MM.1S (cell line): Measurements from ENCODE around the gene ALDOB.

Experiments
- DNase-seq: peaks from one replicate; pipeline ENCODE4 v3.0.0-alpha.2; 2015
- H2AFZ ChIP-seq: fragments of 300-600 bp; sonication (generic); 2 replicates; pipeline ENCODE4 v1.6.0; 2016; ENCODE audit warnings: antibody characterized with exemption, low read length
- H3F3A ChIP-seq: fragments of 300-600 bp; sonication (generic); 2 replicates; pipeline ENCODE4 v1.6.1; 2016; ENCODE audit warnings: mild to moderate bottlenecking, antibody characterized with exemption, low read length, moderate library complexity, mixed read lengths; ENCODE audit not compliant: insufficient read depth
- H3K27ac ChIP-seq: fragments of 300-600 bp; sonication (generic); 2 replicates; pipeline ENCODE4 v1.5.1; 2016; ENCODE audit warnings: mild to moderate bottlenecking, low read length
- H3K27me3 ChIP-seq: fragments of 300-600 bp; sonication (generic); replicated peaks from 2 replicates; pipeline ENCODE4 v1.6.0; 2016; ENCODE audit warnings: low read length; ENCODE audit not compliant: insufficient read depth
- H3K36me3 ChIP-seq: fragments of 300-600 bp; sonication (generic); replicated peaks from 2 replicates; pipeline ENCODE4 v1.6.1; 2016; ENCODE audit warnings: mild to moderate bottlenecking, low read length, mixed read lengths; ENCODE audit not compliant: insufficient read depth
- H3K4me1 ChIP-seq: fragments of 300-600 bp; sonication (generic); 2 replicates; pipeline ENCODE4 v1.6.1; 2016; ENCODE audit warnings: low read length, mixed read lengths
- H3K4me2 ChIP-seq: fragments of 300-600 bp; sonication (generic); 2 replicates; pipeline ENCODE4 v1.6.0; 2016; ENCODE audit warnings: low read depth, low read length
- H3K4me3 ChIP-seq: fragments of 300-600 bp; sonication (generic); 2 replicates; pipeline ENCODE4 v1.5.1; 2016; ENCODE audit warnings: low read length, mixed read lengths
- H3K79me2 ChIP-seq: fragments of 300-600 bp; sonication (generic); 2 replicates; pipeline ENCODE4 v1.6.1; 2016; ENCODE audit warnings: mixed run types, low read length, mixed read lengths
- H3K9ac ChIP-seq: fragments of 300-600 bp; sonication (generic); 2 replicates; pipeline ENCODE4 v1.6.1; 2016; ENCODE audit warnings: low read length, mixed read lengths
- H3K9me2 ChIP-seq: fragments of 300-600 bp; sonication (generic); replicated peaks from 2 replicates; pipeline ENCODE4 v1.6.1; 2016; ENCODE audit warnings: mild to moderate bottlenecking, low read length, mixed read lengths; ENCODE audit not compliant: insufficient read depth
- H3K9me3 ChIP-seq: fragments of 300-600 bp; sonication (generic); replicated peaks from 2 replicates; pipeline ENCODE4 v1.6.1; 2016; ENCODE audit warnings: mild to moderate bottlenecking, low read length, mixed read lengths; ENCODE audit not compliant: insufficient read depth
- H4K20me1 ChIP-seq: fragments of 300-600 bp; sonication (generic); 2 replicates; pipeline ENCODE4 v1.6.1; 2016; ENCODE audit warnings: mild to moderate bottlenecking, low read length, moderate library complexity, mixed read lengths; ENCODE audit not compliant: insufficient read depth
- CTCF ChIP-seq: fragments of 300-600 bp; sonication (generic); IDR thresholded peaks from 2 replicates; pipeline ENCODE4 v1.5.1; 2016; ENCODE audit warnings: antibody characterized with exemption, low read length, mixed read lengths
- EZH2 ChIP-seq: fragments of 300-600 bp; sonication (generic); optimal IDR thresholded peaks from 2 replicates; pipeline ENCODE3; 2017; ENCODE audit warnings: low read depth, mild to moderate bottlenecking, antibody characterized with exemption, low read length, mixed read lengths
- EZH2phosphoT487 ChIP-seq: fragments of 300-600 bp; sonication (generic); IDR thresholded peaks from 2 replicates; pipeline ENCODE4 v1.6.1; 2018; ENCODE audit warnings: antibody characterized with exemption, low read length

The ALDOB gene

GRCh38 chr9:101372327-101373118 is 63.1 kb downstream of the ALDOB start:
- DNase-seq: peak; percentile 7
- no peak for TF ChIP-seq EZH2
- no peak for TF ChIP-seq EZH2phosphoT487
- no peak for TF ChIP-seq CTCF
- no peaks in the 10 kb centered on the region for H3K9me3 ChIP-seq
- H3K4me1 ChIP-seq: no peaks in the 10 kb centered on the region
- no peak overlapping the region for H2AFZ ChIP-seq
- no peak overlapping the region for H3K4me3 ChIP-seq
- no peaks in the 10 kb centered on the region for H3K36me3 ChIP-seq
- no peak overlapping the region for H3K27ac ChIP-seq
- no peaks in the 10 kb centered on the region for H4K20me1 ChIP-seq
- H3K4me2 ChIP-seq: 0 out of 2 replicates have a peak overlapping the region, but pooled peaks have one; percentile 8
- H3K27me3 ChIP-seq: no peaks in the 10 kb centered on the region
- no peaks in the 10 kb centered on the region for H3K9me2 ChIP-seq
- H3K9ac ChIP-seq: no peak overlapping the region
- no peaks in the 10 kb centered on the region for H3F3A ChIP-seq
- no peaks in the 10 kb centered on the region for H3K79me2 ChIP-seq

- Histone ChIP-seq H3K9ac (no peak overlapping the region), H3K27ac (no peak overlapping the region), H3K9me3 (no peaks in the 10 kb centered on the region), H3K4me1 (no peaks in the 10 kb centered on the region), H3K4me2 (no peak overlapping the region), H3F3A (no peaks in the 10 kb centered on the region), H4K20me1 (no peaks in the 10 kb centered on the region), H3K4me3 (no peak overlapping the region), H3K36me3 (no peaks in the 10 kb centered on the region), H3K9me2 (no peaks in the 10 kb centered on the region), H3K79me2 (no peaks in the 10 kb centered on the region), H2AFZ (no peak overlapping the region), H3K27me3 (no peaks in the 10 kb centered on the region)
- DNase-seq: no peak
- TF ChIP-seq EZH2phosphoT487 (no peak), CTCF (no peak), EZH2 (no peak)
These were observed 63.8 kb downstream of the ALDOB start for GRCh38 chr9:101371813-101372212.
